Stimulated activated CD8-positive, alpha-beta memory T cell treated with anti-CD3 and anti-CD28 coated beads, Interleukin-7, amount 100 ng/mL, for 1 hour (primary cell): ENCODE measurements around the gene METTL17.
"Not testable (repeated sequence)": the region's sequence is repeated elsewhere in the genome, so short reads cannot be mapped to it uniquely, and the experiment has no call there.

ENCODE experiments used
- DNase-seq, 2 donors: peaks; one replicate each; pipeline ENCODE4 v3.0.0-alpha.2; 2020; ENCODE audit warnings: low read depth in 2 of 2

Gene METTL17

GRCh38 chr14:20989787-20990600, at the start of gene METTL17:
Gene METTL17 (plus strand): TSS chr14:20989980. CDS start chr14:20990003, 23 bp downstream.
- DNase-seq, result peak; percentile 64 to 65

- DNase-seq, result not testable (repeated sequence)
These were observed 44.6 kb upstream of the METTL17 start for GRCh38 chr14:20945146-20945545.

GRCh38 chr14:20946707-20947106, 43.1 kb upstream of the METTL17 start:
- DNase-seq, result not testable (repeated sequence)

GRCh38 chr14:20954736-20955537, 34.8 kb upstream of the METTL17 start, which contains the start of gene RNASE2:
Gene RNASE2 (plus strand): TSS chr14:20955487. CDS start chr14:20955772, 285 bp downstream.
- DNase-seq, result not testable (repeated sequence)

- not testable (repeated sequence) for DNase-seq
These were observed 34.3 kb upstream of the METTL17 start for GRCh38 chr14:20955538-20955873.

GRCh38 chr14:20956376-20956976, 33.3 kb upstream of the METTL17 start:
- DNase-seq, result no peak

GRCh38 chr14:20958946-20959345, 30.8 kb upstream of the METTL17 start:
- not testable (repeated sequence) for DNase-seq

- no peak for DNase-seq
These were observed 20.4 kb upstream of the METTL17 start for GRCh38 chr14:20969336-20969735.

GRCh38 chr14:20970647-20970982, 19.2 kb upstream of the METTL17 start:
- DNase-seq, result no peak

- DNase-seq, result peak; percentile 54 to 60
These were observed 18.6 kb upstream of the METTL17 start for GRCh38 chr14:20970983-20971704.

GRCh38 chr14:20971705-20972021, 18.1 kb upstream of the METTL17 start:
- no peak for DNase-seq

GRCh38 chr14:20973501-20973900, 16.3 kb upstream of the METTL17 start:
- DNase-seq, result no peak

GRCh38 chr14:20976291-20976690, 13.5 kb upstream of the METTL17 start:
- DNase-seq, result no peak

GRCh38 chr14:20978687-20979086, 11.1 kb upstream of the METTL17 start:
- DNase-seq, result no peak

GRCh38 chr14:20980906-20981305, 8.9 kb upstream of the METTL17 start:
- no peak for DNase-seq

- DNase-seq, result no peak
These were observed 7.0 kb upstream of the METTL17 start for GRCh38 chr14:20982646-20983369.

- not testable (repeated sequence) for DNase-seq
These were observed 4.1 kb upstream of the METTL17 start for GRCh38 chr14:20985650-20986049.

GRCh38 chr14:20986811-20987210, 3.0 kb upstream of the METTL17 start:
- DNase-seq, result no peak

GRCh38 chr14:20988717-20989470, 886 bp upstream of the METTL17 start:
- DNase-seq, result no peak

- no peak for DNase-seq
These were observed 351 bp upstream of the METTL17 start for GRCh38 chr14:20989471-20989786.

- no peak for DNase-seq
These were observed 6.7 kb downstream of the METTL17 start for GRCh38 chr14:20996521-20996920.
